IPS DF 6.9 (cell line): ENCODE results near the gene TLNRD1.

Experiments used
- DNase-seq: peaks from one replicate; pipeline ENCODE4 v3.0.0-alpha.2; 2013; ENCODE audit warnings: low read depth, low spot score
- H3K27ac ChIP-seq: one replicate; pipeline ENCODE4 v1.5.1; 2013; ENCODE audit warnings: low read length, control low read depth
- H3K27me3 ChIP-seq: 2 replicates; pipeline ENCODE4 v1.6.1; 2013; ENCODE audit warnings: mild to moderate bottlenecking, low read length; ENCODE audit not compliant: control insufficient read depth, insufficient read depth
- H3K36me3 ChIP-seq: 2 replicates; pipeline ENCODE4 v1.6.1; 2013; ENCODE audit warnings: low read length; ENCODE audit not compliant: control insufficient read depth, insufficient read depth
- H3K4me1 ChIP-seq: 2 replicates; pipeline ENCODE4 v1.6.1; 2013; ENCODE audit warnings: low read length; ENCODE audit not compliant: control insufficient read depth, insufficient read depth
- H3K4me3 ChIP-seq: 2 replicates; pipeline ENCODE4 v1.5.1; 2013; ENCODE audit warnings: mild to moderate bottlenecking, low read length
- H3K9me3 ChIP-seq: 2 replicates; pipeline ENCODE4 v1.6.1; 2013; ENCODE audit warnings: low read length, inconsistent platforms; ENCODE audit not compliant: control insufficient read depth, insufficient read depth
- WGBS: extraction: QIAGEN DNeasy Blood & Tissue Kit; methylation state at CpG from one replicate; pipeline ENCODE4 v1.1.7; 2013; ENCODE audit warnings: mixed read lengths, missing lambda C conversion rate; ENCODE audit not compliant: insufficient read length, insufficient coverage; 5-methylcytosine and 5-hydroxymethylcytosine counted together

Gene TLNRD1

GRCh38 chr15:81038975-81039607 lies 38.4 kb downstream of the TLNRD1 start:
- Histone ChIP-seq H3K36me3 (no peaks in the 10 kb centered on the region), H3K27ac (no peak overlapping the region), H3K4me3 (no peak overlapping the region), H3K9me3 (no peaks in the 10 kb centered on the region), H3K4me1 (no peaks in the 10 kb centered on the region), H3K27me3 (no peaks in the 10 kb centered on the region)
- no peak for DNase-seq
- WGBS: no CpG with 5 or more reads among the region's 4 CpGs

GRCh38 chr15:81040757-81041156 lies 40.0 kb downstream of the TLNRD1 start:
- Histone ChIP-seq H3K27me3 (no peaks in the 10 kb centered on the region), H3K4me3 (no peak overlapping the region), H3K36me3 (no peaks in the 10 kb centered on the region), H3K27ac (no peak overlapping the region), H3K9me3 (no peaks in the 10 kb centered on the region), H3K4me1 (no peaks in the 10 kb centered on the region)
- DNase-seq: no peak
- no CpG with 5 or more reads among the region's 6 CpGs for WGBS

- H3K27me3 ChIP-seq: no peaks in the 10 kb centered on the region
- H3K9me3 ChIP-seq: no peaks in the 10 kb centered on the region
- no CpG with 5 or more reads among the region's 2 CpGs for WGBS
- no peak for DNase-seq
- no peaks in the 10 kb centered on the region for H3K4me1 ChIP-seq
- H3K27ac ChIP-seq: no peak overlapping the region
- H3K4me3 ChIP-seq: no peak overlapping the region
- H3K36me3 ChIP-seq: no peaks in the 10 kb centered on the region
These were observed 42.7 kb downstream of the TLNRD1 start for GRCh38 chr15:81043281-81043934.

GRCh38 chr15:81043935-81044575 lies 43.3 kb downstream of the TLNRD1 start:
- H3K4me3 ChIP-seq: no peak overlapping the region
- WGBS: no CpG with 5 or more reads among the region's 6 CpGs
- no peaks in the 10 kb centered on the region for H3K9me3 ChIP-seq
- H3K27me3 ChIP-seq: no peaks in the 10 kb centered on the region
- DNase-seq: no peak
- H3K36me3 ChIP-seq: no peaks in the 10 kb centered on the region
- H3K27ac ChIP-seq: no peak overlapping the region
- no peaks in the 10 kb centered on the region for H3K4me1 ChIP-seq

GRCh38 chr15:81046290-81046689 lies 45.6 kb downstream of the TLNRD1 start:
- H3K4me3 ChIP-seq: no peak overlapping the region
- no peak overlapping the region for H3K27ac ChIP-seq
- H3K27me3 ChIP-seq: no peaks in the 10 kb centered on the region
- no peaks in the 10 kb centered on the region for H3K36me3 ChIP-seq
- no peak for DNase-seq
- no peaks in the 10 kb centered on the region for H3K4me1 ChIP-seq
- no CpG with 5 or more reads among the region's 2 CpGs for WGBS
- H3K9me3 ChIP-seq: no peaks in the 10 kb centered on the region

- Histone ChIP-seq H3K9me3 (no peaks in the 10 kb centered on the region), H3K36me3 (no peaks in the 10 kb centered on the region), H3K4me3 (no peak overlapping the region), H3K27me3 (no peaks in the 10 kb centered on the region), H3K4me1 (no peaks in the 10 kb centered on the region), H3K27ac (no peak overlapping the region)
- no CpG with 5 or more reads among the region's 3 CpGs for WGBS
- no peak for DNase-seq
These were observed 47.2 kb downstream of the TLNRD1 start for GRCh38 chr15:81047928-81048327.

- Histone ChIP-seq H3K4me3 (no peak overlapping the region), H3K36me3 (no peaks in the 10 kb centered on the region), H3K27me3 (no peaks in the 10 kb centered on the region), H3K27ac (no peak overlapping the region), H3K4me1 (no peaks in the 10 kb centered on the region), H3K9me3 (no peaks in the 10 kb centered on the region)
- no peak for DNase-seq
- no CpG with 5 or more reads among the region's 4 CpGs for WGBS
These were observed 49.1 kb downstream of the TLNRD1 start for GRCh38 chr15:81049835-81050234.

GRCh38 chr15:81050259-81050658 lies 49.5 kb downstream of the TLNRD1 start:
- no peak overlapping the region for H3K27ac ChIP-seq
- no peak for DNase-seq
- H3K4me3 ChIP-seq: no peak overlapping the region
- no peaks in the 10 kb centered on the region for H3K9me3 ChIP-seq
- H3K4me1 ChIP-seq: no peaks in the 10 kb centered on the region
- no peaks in the 10 kb centered on the region for H3K36me3 ChIP-seq
- no peaks in the 10 kb centered on the region for H3K27me3 ChIP-seq

- 100% methylated on average over 3 of the region's 4 CpGs for WGBS
- Histone ChIP-seq H3K9me3 (no peaks in the 10 kb centered on the region), H3K27ac (no peak overlapping the region), H3K4me1 (no peaks in the 10 kb centered on the region), H3K4me3 (no peak overlapping the region), H3K27me3 (no peaks in the 10 kb centered on the region), H3K36me3 (no peaks in the 10 kb centered on the region)
- no peak for DNase-seq
These were observed 50.1 kb downstream of the TLNRD1 start for GRCh38 chr15:81050805-81051204.

- no peak overlapping the region for H3K4me3 ChIP-seq
- DNase-seq: no peak
- H3K4me1 ChIP-seq: no peaks in the 10 kb centered on the region
- H3K27ac ChIP-seq: no peak overlapping the region
- H3K9me3 ChIP-seq: no peaks in the 10 kb centered on the region
- H3K27me3 ChIP-seq: no peaks in the 10 kb centered on the region
- H3K36me3 ChIP-seq: no peaks in the 10 kb centered on the region
- WGBS: no CpG with 5 or more reads among the region's 2 CpGs
These were observed 51.3 kb downstream of the TLNRD1 start for GRCh38 chr15:81052046-81052445.

GRCh38 chr15:81053621-81054020 lies 52.9 kb downstream of the TLNRD1 start:
- H3K36me3 ChIP-seq: no peaks in the 10 kb centered on the region
- H3K4me3 ChIP-seq: no peak overlapping the region
- no peak overlapping the region for H3K27ac ChIP-seq
- no peaks in the 10 kb centered on the region for H3K27me3 ChIP-seq
- no peaks in the 10 kb centered on the region for H3K9me3 ChIP-seq
- H3K4me1 ChIP-seq: no peaks in the 10 kb centered on the region
- no peak for DNase-seq
